ENCODE results near the gene GMCL1.

Gene GMCL1

GRCh38 chr2:69911985-69912563 is 82.6 kb downstream of the GMCL1 start:
- no peaks in the 10 kb centered on the region for H4K20me1 ChIP-seq (ENCODE audit: insufficient read depth)
- peaks cover 34% of the 10 kb centered on the region for H3K4me1 ChIP-seq (ENCODE audit: low read depth, poor library complexity, severe bottlenecking)
- no peak overlapping the region for H3K4me2 ChIP-seq
- no peak overlapping the region for H3K4me3 ChIP-seq (IDR thresholded peaks at IDR 0.05; ENCODE audit: insufficient read depth, low read depth, low read length)
- H3K27me3 ChIP-seq (ENCODE audit: insufficient read depth, low read depth) = no peaks in the 10 kb centered on the region
- no peak overlapping the region for H3K27ac ChIP-seq
- peak; percentile 90 for TF ChIP-seq CTCF (conservative IDR thresholded peaks at IDR 0.05; ENCODE audit: low read depth, low read length)
- H3K36me3 ChIP-seq (ENCODE audit: insufficient read depth) = no peaks in the 10 kb centered on the region
- H3K9ac ChIP-seq = no peak overlapping the region
- peaks cover 5% of the 10 kb centered on the region; the same call in 1 of the 2 replicates for H3K79me2 ChIP-seq (ENCODE audit: insufficient read depth, low read depth)
- no peak overlapping the region for H2AFZ ChIP-seq (ENCODE audit: low read depth)

- Histone ChIP-seq H4K20me1 (ENCODE audit: insufficient read depth) (no peaks in the 10 kb centered on the region), H3K36me3 (ENCODE audit: insufficient read depth) (no peaks in the 10 kb centered on the region), H3K9ac (peak overlapping the region; percentile 99), H3K79me2 (ENCODE audit: insufficient read depth, low read depth) (peaks cover 5% of the 10 kb centered on the region; the same call in 1 of the 2 replicates), H2AFZ (ENCODE audit: low read depth) (peak overlapping the region; percentile 36), H3K27me3 (ENCODE audit: insufficient read depth, low read depth) (no peaks in the 10 kb centered on the region), H3K4me3 (IDR thresholded peaks at IDR 0.05; ENCODE audit: insufficient read depth, low read depth, low read length) (peak overlapping the region; percentile 79), H3K27ac (peak overlapping the region; percentile 96), H3K4me2 (peak overlapping the region; percentile 53), H3K4me1 (ENCODE audit: low read depth, poor library complexity, severe bottlenecking) (peaks cover 37% of the 10 kb centered on the region)
- no peak for TF ChIP-seq CTCF (conservative IDR thresholded peaks at IDR 0.05; ENCODE audit: low read depth, low read length)
These were observed 84.9 kb downstream of the GMCL1 start for GRCh38 chr2:69914164-69914949.

- no peak for TF ChIP-seq CTCF (conservative IDR thresholded peaks at IDR 0.05; ENCODE audit: low read depth, low read length)
- Histone ChIP-seq H3K9ac (peak within 1 kb of the TSS; percentile 99), H3K36me3 (ENCODE audit: insufficient read depth) (no peaks in the 10 kb centered on the region), H4K20me1 (ENCODE audit: insufficient read depth) (no peaks in the 10 kb centered on the region), H3K4me3 (IDR thresholded peaks at IDR 0.05; ENCODE audit: insufficient read depth, low read depth, low read length) (peak within 1 kb of the TSS; percentile 92), H2AFZ (ENCODE audit: low read depth) (peak within 1 kb of the TSS; percentile 54), H3K27me3 (ENCODE audit: insufficient read depth, low read depth) (no peaks in the 10 kb centered on the region), H3K27ac (peak within 1 kb of the TSS; percentile 96), H3K4me2 (peak within 1 kb of the TSS; percentile 58), H3K4me1 (ENCODE audit: low read depth, poor library complexity, severe bottlenecking) (peaks cover 37% of the 10 kb centered on the region), H3K79me2 (ENCODE audit: insufficient read depth, low read depth) (peaks cover 5% of the 10 kb centered on the region; the same call in 1 of the 2 replicates)
These were observed 85.8 kb downstream of the GMCL1 start, which contains the start of gene MXD1 for GRCh38 chr2:69914950-69915945. Gene MXD1 (plus strand): TSS chr2:69915109. CDS start chr2:69915331, 222 bp downstream.

GRCh38 chr2:69916106-69916505 is 86.6 kb downstream of the GMCL1 start:
- Histone ChIP-seq H2AFZ (ENCODE audit: low read depth) (peak overlapping the region; percentile 54; the same call in 1 of the 2 replicates), H3K4me2 (peak overlapping the region; percentile 58), H3K4me1 (ENCODE audit: low read depth, poor library complexity, severe bottlenecking) (peaks cover 37% of the 10 kb centered on the region), H4K20me1 (ENCODE audit: insufficient read depth) (no peaks in the 10 kb centered on the region), H3K4me3 (IDR thresholded peaks at IDR 0.05; ENCODE audit: insufficient read depth, low read depth, low read length) (no peak overlapping the region), H3K79me2 (ENCODE audit: insufficient read depth, low read depth) (peaks cover 5% of the 10 kb centered on the region; the same call in 1 of the 2 replicates), H3K36me3 (ENCODE audit: insufficient read depth) (no peaks in the 10 kb centered on the region), H3K27ac (no peak overlapping the region), H3K27me3 (ENCODE audit: insufficient read depth, low read depth) (no peaks in the 10 kb centered on the region), H3K9ac (peak overlapping the region; percentile 99; the same call in 1 of the 2 replicates)
- TF ChIP-seq CTCF (conservative IDR thresholded peaks at IDR 0.05; ENCODE audit: low read depth, low read length) = no peak

All from KMS-11 (cell line).